Neuronal stem cell (in vitro differentiated cells): ENCODE data around the gene SLC38A10.

ENCODE experiments used
- DNase-seq: peaks from one replicate; pipeline ENCODE4 v3.0.0-alpha.2; 2013; ENCODE audit warnings: low spot score
- H2AFZ ChIP-seq: one replicate; pipeline ENCODE4 v1.6.1; 2013; ENCODE audit warnings: mild to moderate bottlenecking, low read length, inconsistent platforms
- H2AK5ac ChIP-seq: 2 replicates; pipeline ENCODE4 v1.6.1; 2013; ENCODE audit warnings: low read depth, mild to moderate bottlenecking, inconsistent platforms, low read length, moderate library complexity, mixed read lengths
- H2BK120ac ChIP-seq: 2 replicates; pipeline ENCODE4 v1.6.1; 2013; ENCODE audit warnings: low read depth, mild to moderate bottlenecking, inconsistent platforms, low read length, moderate library complexity, mixed read lengths
- H2BK12ac ChIP-seq: one replicate; pipeline ENCODE4 v1.6.1; 2013; ENCODE audit warnings: low read length, inconsistent platforms
- H2BK15ac ChIP-seq: 2 replicates; pipeline ENCODE4 v1.6.1; 2013; ENCODE audit warnings: mild to moderate bottlenecking, low read length, inconsistent platforms, mixed read lengths
- H2BK5ac ChIP-seq: one replicate; pipeline ENCODE4 v1.6.1; 2013; ENCODE audit warnings: inconsistent platforms, mild to moderate bottlenecking, low read length, moderate library complexity
- H3K14ac ChIP-seq: one replicate; pipeline ENCODE4 v1.6.1; 2013; ENCODE audit warnings: low read length, inconsistent platforms
- H3K18ac ChIP-seq: 2 replicates; pipeline ENCODE4 v1.6.1; 2013; ENCODE audit warnings: low read length, inconsistent platforms
- H3K23ac ChIP-seq: 2 replicates; pipeline ENCODE4 v1.6.1; 2013; ENCODE audit warnings: low read depth, mild to moderate bottlenecking, mixed read lengths, low read length, inconsistent platforms; ENCODE audit not compliant: poor library complexity
- H3K27ac ChIP-seq: replicated peaks from 3 replicates; pipeline ENCODE4 v1.5.1; 2013; ENCODE audit warnings: low read length, inconsistent platforms
- H3K27me3 ChIP-seq, 3 experiments: 2 replicates each; pipeline ENCODE4 v1.6.1; 2013; ENCODE audit warnings: low read length in 3 of 3, mild to moderate bottlenecking in 2 of 3, inconsistent platforms in 1 of 3, low read depth in 1 of 3, mixed read lengths in 1 of 3, moderate library complexity in 1 of 3; ENCODE audit not compliant: control insufficient read depth in 3 of 3, insufficient read depth in 3 of 3
- H3K36me3 ChIP-seq, 2 donors: replicated peaks in 1 of 2; 2 replicates each; pipeline ENCODE4 v1.6.1; 2013; ENCODE audit warnings: low read length in 2 of 2; ENCODE audit not compliant: control insufficient read depth in 2 of 2, insufficient read depth in 2 of 2
- H3K4ac ChIP-seq: 2 replicates; pipeline ENCODE4 v1.6.1; 2013; ENCODE audit warnings: inconsistent platforms, mild to moderate bottlenecking, low read length, moderate library complexity
- H3K4me1 ChIP-seq, 2 donors: 1 replicate in 1 of 2; 2 replicates in 1 of 2; pipeline ENCODE4 v1.6.1; 2013; ENCODE audit warnings: low read length in 2 of 2, low read depth in 1 of 2; ENCODE audit not compliant: control insufficient read depth in 2 of 2, insufficient read depth in 1 of 2
- H3K4me2 ChIP-seq: one replicate; pipeline ENCODE4 v1.6.1; 2013; ENCODE audit warnings: mild to moderate bottlenecking, low read length, inconsistent platforms; ENCODE audit not compliant: insufficient read depth, poor library complexity, severe bottlenecking
- H3K4me3 ChIP-seq, 2 donors: 2 replicates each; pipeline ENCODE4 v1.5.1; 2013; ENCODE audit warnings: low read length in 2 of 2, mild to moderate bottlenecking in 2 of 2, inconsistent platforms in 1 of 2, moderate library complexity in 1 of 2
- H3K79me1 ChIP-seq: one replicate; pipeline ENCODE4 v1.6.1; 2013; ENCODE audit warnings: low read depth, mild to moderate bottlenecking, inconsistent platforms, low read length, moderate library complexity
- H3K9ac ChIP-seq: one replicate; pipeline ENCODE4 v1.6.1; 2013; ENCODE audit warnings: mild to moderate bottlenecking, low read depth, low read length, inconsistent platforms; ENCODE audit not compliant: poor library complexity
- H3K9me3 ChIP-seq, 2 donors: replicated peaks in 1 of 2; 2 replicates each; pipeline versions ENCODE3 to v1.6.1; 2013; ENCODE audit warnings: low read length in 2 of 2, mild to moderate bottlenecking in 2 of 2, inconsistent platforms in 1 of 2, low read depth in 1 of 2, mixed read lengths in 1 of 2, moderate library complexity in 1 of 2; ENCODE audit not compliant: control insufficient read depth in 2 of 2, insufficient read depth in 1 of 2
- H4K8ac ChIP-seq: one replicate; pipeline ENCODE4 v1.6.1; 2013; ENCODE audit warnings: low read depth, mild to moderate bottlenecking, inconsistent platforms, low read length, moderate library complexity
- H4K91ac ChIP-seq: one replicate; pipeline ENCODE4 v1.6.1; 2013; ENCODE audit warnings: low read length, low read depth, mild to moderate bottlenecking, inconsistent platforms; ENCODE audit not compliant: poor library complexity
- WGBS, 2 donors: extraction: QIAGEN DNeasy Blood & Tissue Kit; methylation state at CpG; one replicate each; pipeline ENCODE4 v1.1.7; 2013; ENCODE audit warnings: missing lambda C conversion rate in 2 of 2, mixed read lengths in 1 of 2; ENCODE audit not compliant: insufficient read length in 2 of 2, insufficient replicate concordance in 1 of 2; ENCODE audit errors: extremely low coverage in 2 of 2; 5-methylcytosine and 5-hydroxymethylcytosine counted together

The SLC38A10 gene

DNA sequence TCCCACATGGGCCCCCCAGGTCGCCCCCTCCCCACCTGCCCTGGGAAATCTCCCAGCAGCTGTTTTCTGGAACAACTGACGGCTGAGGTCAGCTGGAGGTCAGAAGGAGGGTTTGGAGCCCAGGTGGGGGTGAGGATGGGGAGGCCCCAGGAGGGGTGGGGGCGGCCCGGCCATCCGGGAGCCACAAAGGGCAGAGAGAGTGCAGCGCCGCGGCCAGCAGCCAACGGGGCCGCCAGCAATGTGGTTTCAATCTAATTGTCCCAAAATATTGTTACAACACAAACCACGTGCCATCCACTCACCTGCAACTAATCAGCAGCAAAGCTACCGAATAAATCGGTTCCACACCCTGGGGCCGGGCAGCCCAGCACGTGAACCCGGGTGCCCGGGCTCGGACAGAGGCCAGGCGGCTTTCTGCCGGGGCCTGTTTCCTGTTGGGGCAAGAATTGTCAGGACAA, 28.3 kb upstream of the SLC38A10 start:
- peaks cover 0 to 1% of the 10 kb centered on the region in 2 donors for H3K4me1 ChIP-seq
- no peaks in the 10 kb centered on the region for H3K9me3 ChIP-seq
- peaks cover 6% of the 10 kb centered on the region for H3K79me1 ChIP-seq
- H3K9ac ChIP-seq, result no peak overlapping the region
- no peak for DNase-seq
- no peak overlapping the region for H3K18ac ChIP-seq
- H2AFZ ChIP-seq, result no peak overlapping the region
- no peak overlapping the region for H2BK120ac ChIP-seq
- no peak overlapping the region for H3K4me2 ChIP-seq
- H3K4ac ChIP-seq, result peak overlapping the region; percentile 37
- peaks cover 0 to 27% (median 2%) of the 10 kb centered on the region in 3 experiments for H3K27me3 ChIP-seq
- peak overlapping the region; percentile 92 for H2BK15ac ChIP-seq
- H3K4me3 ChIP-seq, result no peak overlapping the region
- H3K27ac ChIP-seq, result no peak overlapping the region
- no CpG with 5 or more reads among the region's 20 CpGs for WGBS, 2 donors
- H2AK5ac ChIP-seq, result peak overlapping the region; percentile 81
- no peak overlapping the region for H3K23ac ChIP-seq
- H2BK12ac ChIP-seq, result no peak overlapping the region
- H4K8ac ChIP-seq, result no peak overlapping the region
- peak overlapping the region; percentile 66 for H2BK5ac ChIP-seq
- no peaks in the 10 kb centered on the region for H3K36me3 ChIP-seq
- H4K91ac ChIP-seq, result no peak overlapping the region
- H3K14ac ChIP-seq, result no peak overlapping the region

DNA sequence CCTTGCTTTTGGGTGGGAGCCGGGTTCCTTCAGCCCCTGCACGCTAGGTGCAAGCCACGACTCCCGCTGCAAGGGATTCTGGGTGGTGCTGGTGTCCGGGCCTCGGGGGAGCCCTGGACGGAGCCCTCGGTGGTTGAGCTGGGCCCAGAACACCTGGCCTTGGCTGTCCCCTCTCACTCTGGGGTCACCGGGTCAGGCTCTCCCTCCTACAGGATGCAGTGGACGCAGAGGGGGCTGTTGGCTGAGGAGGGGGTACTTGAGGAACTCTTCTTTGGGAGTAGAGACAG, 27.9 kb upstream of the SLC38A10 start:
- peak overlapping the region; percentile 59 for H3K18ac ChIP-seq
- no peaks in the 10 kb centered on the region for H3K9me3 ChIP-seq
- H3K4ac ChIP-seq, result no peak overlapping the region
- peaks cover 6% of the 10 kb centered on the region for H3K79me1 ChIP-seq
- H2BK120ac ChIP-seq, result no peak overlapping the region
- no peak overlapping the region for H3K4me3 ChIP-seq
- no peak overlapping the region for H3K4me2 ChIP-seq
- H3K14ac ChIP-seq, result peak overlapping the region; percentile 38
- H3K4me1 ChIP-seq, result peaks cover 0 to 5% of the 10 kb centered on the region in 2 donors
- H2BK12ac ChIP-seq, result no peak overlapping the region
- H3K27ac ChIP-seq, result no peak overlapping the region
- H2BK15ac ChIP-seq, result no peak overlapping the region
- H2BK5ac ChIP-seq, result peak overlapping the region; percentile 66
- H3K36me3 ChIP-seq, result no peaks in the 10 kb centered on the region
- no CpG with 5 or more reads among the region's 10 CpGs for WGBS, 2 donors
- H2AK5ac ChIP-seq, result peak overlapping the region; percentile 81
- peak overlapping the region; percentile 55 for H3K23ac ChIP-seq
- no peak for DNase-seq
- H2AFZ ChIP-seq, result peak overlapping the region; percentile 53
- no peak overlapping the region for H4K91ac ChIP-seq
- peak overlapping the region; percentile 70 for H3K9ac ChIP-seq
- no peak overlapping the region for H4K8ac ChIP-seq
- peaks cover 0 to 28% (median 2%) of the 10 kb centered on the region in 3 experiments for H3K27me3 ChIP-seq

DNA sequence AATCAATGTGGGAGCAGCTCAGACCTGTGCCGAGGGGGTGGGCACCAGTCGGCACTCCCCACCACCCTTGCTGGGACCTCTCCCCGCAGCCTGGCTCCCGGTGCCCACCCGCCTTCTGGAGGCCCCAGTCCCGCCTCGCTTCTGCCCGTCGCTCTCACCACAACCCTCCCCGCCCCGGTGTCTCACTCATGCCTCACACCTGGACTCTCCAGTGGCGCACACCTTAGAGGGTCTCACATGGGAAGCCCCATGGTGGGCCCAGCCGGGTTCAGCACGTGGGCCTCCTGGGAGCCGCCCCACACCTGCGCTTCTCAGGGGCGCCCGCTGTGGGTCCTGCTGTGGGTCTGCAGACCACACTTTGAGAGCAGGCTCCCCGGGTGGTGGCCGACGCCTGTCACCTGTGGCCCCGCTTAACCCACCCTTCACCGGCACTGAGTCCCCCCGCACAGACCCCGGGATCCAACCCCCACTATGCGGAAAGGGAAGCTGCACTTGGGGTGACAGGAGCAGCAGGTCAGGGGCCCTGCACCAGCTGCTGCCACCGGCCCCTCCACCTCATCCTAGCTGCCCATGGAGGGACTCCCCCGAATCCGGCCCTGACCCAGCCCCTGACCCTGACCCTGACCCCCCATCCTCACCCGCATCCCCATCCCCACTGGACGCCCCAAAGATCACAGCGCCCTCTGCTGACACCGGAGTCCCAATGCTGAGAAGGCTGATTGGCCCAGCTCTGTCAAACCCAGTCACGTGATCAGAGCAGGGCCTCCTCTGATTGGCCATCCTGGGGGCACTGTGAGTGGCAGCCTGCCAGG, 27.4 kb upstream of the SLC38A10 start:
- H2AK5ac ChIP-seq, result peak overlapping the region; percentile 81
- peak overlapping the region; percentile 38 for H3K14ac ChIP-seq
- H3K4me2 ChIP-seq, result no peak overlapping the region
- peaks cover 4% of the 10 kb centered on the region for H3K79me1 ChIP-seq
- H3K27me3 ChIP-seq, result peaks cover 0 to 29% (median 2%) of the 10 kb centered on the region in 3 experiments
- H4K8ac ChIP-seq, result peak overlapping the region; percentile 43
- H2BK12ac ChIP-seq, result no peak overlapping the region
- H3K18ac ChIP-seq, result peak overlapping the region; percentile 59
- H3K4me3 ChIP-seq, result no peak overlapping the region
- no peak overlapping the region for H4K91ac ChIP-seq
- no peaks in the 10 kb centered on the region for H3K9me3 ChIP-seq
- peak overlapping the region; percentile 66 for H2BK5ac ChIP-seq
- H2BK15ac ChIP-seq, result peak overlapping the region; percentile 45
- no peak overlapping the region for H3K4ac ChIP-seq
- H2AFZ ChIP-seq, result peak overlapping the region; percentile 53
- no peak for DNase-seq
- H3K9ac ChIP-seq, result no peak overlapping the region
- H3K27ac ChIP-seq, result no peak overlapping the region
- no peaks in the 10 kb centered on the region for H3K36me3 ChIP-seq
- H2BK120ac ChIP-seq, result no peak overlapping the region
- H3K4me1 ChIP-seq, result peaks cover 0 to 10% of the 10 kb centered on the region in 2 donors
- H3K23ac ChIP-seq, result peak overlapping the region; percentile 55
- no CpG with 5 or more reads among the region's 34 CpGs for WGBS, 2 donors

DNA sequence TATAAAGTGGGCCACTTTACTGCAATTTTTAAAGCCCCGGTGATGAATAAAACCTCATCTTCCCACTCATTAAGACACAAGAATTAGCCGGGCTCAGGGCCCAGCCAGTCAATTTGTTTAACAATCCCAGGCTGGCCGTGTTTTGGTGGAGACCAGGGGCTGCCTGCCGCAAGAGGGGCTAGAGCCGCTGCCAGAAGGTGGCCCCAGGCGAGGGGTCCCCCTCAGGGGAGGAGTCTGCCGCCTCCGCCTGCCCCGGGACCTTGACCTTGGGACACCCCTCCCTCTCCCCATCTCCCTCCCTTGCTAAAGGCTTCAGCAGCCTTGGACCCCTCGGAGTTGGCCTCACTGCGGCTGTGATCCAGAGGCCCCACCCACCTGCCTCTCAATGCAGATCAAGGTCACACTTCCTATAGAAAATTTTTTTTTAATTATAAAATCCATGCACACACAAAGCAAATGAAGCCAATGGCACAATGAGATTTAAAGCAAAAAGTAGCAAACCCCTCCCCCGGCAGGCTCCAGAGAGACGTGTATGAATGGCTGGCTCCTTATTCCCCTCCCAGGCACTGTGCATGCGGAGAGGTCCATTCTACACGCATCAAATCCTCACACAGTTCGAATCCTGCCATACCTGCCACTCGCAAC, 23.0 kb upstream of the SLC38A10 start:
- no peaks in the 10 kb centered on the region for H3K36me3 ChIP-seq
- peaks cover 0 to 26% of the 10 kb centered on the region in 2 donors for H3K4me1 ChIP-seq
- no peak overlapping the region for H2BK15ac ChIP-seq
- peak overlapping the region; percentile 74 for H2AFZ ChIP-seq
- no peak overlapping the region for H3K4me2 ChIP-seq
- peaks cover 0 to 27% (median 0%) of the 10 kb centered on the region in 3 experiments for H3K27me3 ChIP-seq
- no peak overlapping the region for H3K27ac ChIP-seq
- no peak overlapping the region for H3K4me3 ChIP-seq
- no peak overlapping the region for H2BK120ac ChIP-seq
- peaks cover 2% of the 10 kb centered on the region for H3K79me1 ChIP-seq
- H2AK5ac ChIP-seq, result no peak overlapping the region
- H2BK12ac ChIP-seq, result no peak overlapping the region
- H2BK5ac ChIP-seq, result no peak overlapping the region
- no peak overlapping the region for H4K8ac ChIP-seq
- H3K18ac ChIP-seq, result no peak overlapping the region
- WGBS, 2 donors, result no CpG with 5 or more reads among the region's 17 CpGs
- H3K4ac ChIP-seq, result no peak overlapping the region
- H3K9ac ChIP-seq, result no peak overlapping the region
- no peak overlapping the region for H4K91ac ChIP-seq
- H3K9me3 ChIP-seq, result no peaks in the 10 kb centered on the region
- no peak overlapping the region for H3K14ac ChIP-seq
- DNase-seq, result no peak
- no peak overlapping the region for H3K23ac ChIP-seq
